T-helper 2 cell treated with Interferon-gamma antibody and Interleukin-4, amounts not matched to agents 5 μg/mL and 100 μg/mL, for 36 hours (primary cell): Measurements from ENCODE around the gene ADGRD1.
A peak's percentile ranks its signal among the peaks of the same experiment; 100 is the strongest.

Source experiments
- DNase-seq: peaks from one replicate; pipeline ENCODE4 v3.0.0; 2021; ENCODE audit warnings: low spot score
- H3K27ac Mint-ChIP-seq: one replicate; pipeline ENCODE4 v1.8.0; 2021; ENCODE audit warnings: mild to moderate bottlenecking, mixed read lengths
- H3K27me3 Mint-ChIP-seq: one replicate; pipeline ENCODE4 v1.8.0; 2021; ENCODE audit warnings: low read depth, mixed read lengths
- H3K36me3 Mint-ChIP-seq: one replicate; pipeline ENCODE4 v1.8.0; 2021; ENCODE audit warnings: low read depth, mixed read lengths
- H3K4me1 Mint-ChIP-seq: one replicate; pipeline ENCODE4 v1.8.0; 2021; ENCODE audit warnings: low read depth, mixed read lengths
- H3K4me3 Mint-ChIP-seq: one replicate; pipeline ENCODE4 v1.8.0; 2022; ENCODE audit warnings: mild to moderate bottlenecking, moderate library complexity, mixed read lengths
- H3K9me3 Mint-ChIP-seq: one replicate; pipeline ENCODE4 v1.8.0; 2021; ENCODE audit warnings: mixed read lengths

Gene ADGRD1

GRCh38 chr12:131041968-131042833 lies 88.5 kb downstream of the ADGRD1 start:
- no peak overlapping the region for H3K27ac Mint-ChIP-seq
- no peak for DNase-seq
- no peaks in the 10 kb centered on the region for H3K4me1 Mint-ChIP-seq
- no peaks in the 10 kb centered on the region for H3K36me3 Mint-ChIP-seq
- no peak overlapping the region for H3K4me3 Mint-ChIP-seq
- peaks cover 5% of the 10 kb centered on the region for H3K9me3 Mint-ChIP-seq
- H3K27me3 Mint-ChIP-seq: no peaks in the 10 kb centered on the region

- no peaks in the 10 kb centered on the region for H3K36me3 Mint-ChIP-seq
- H3K27me3 Mint-ChIP-seq: no peaks in the 10 kb centered on the region
- DNase-seq: no peak
- no peaks in the 10 kb centered on the region for H3K4me1 Mint-ChIP-seq
- H3K9me3 Mint-ChIP-seq: peaks cover 3% of the 10 kb centered on the region
- no peak overlapping the region for H3K4me3 Mint-ChIP-seq
- no peak overlapping the region for H3K27ac Mint-ChIP-seq
These were observed 89.1 kb downstream of the ADGRD1 start for GRCh38 chr12:131042834-131043245.

GRCh38 chr12:131043401-131043871 lies 89.7 kb downstream of the ADGRD1 start:
- Mint-ChIP-seq H3K4me3 (no peak overlapping the region), H3K4me1 (no peaks in the 10 kb centered on the region), H3K36me3 (no peaks in the 10 kb centered on the region), H3K27me3 (no peaks in the 10 kb centered on the region), H3K27ac (no peak overlapping the region), H3K9me3 (no peaks in the 10 kb centered on the region)
- no peak for DNase-seq

GRCh38 chr12:131044136-131044535 lies 90.4 kb downstream of the ADGRD1 start:
- Mint-ChIP-seq H3K4me3 (no peak overlapping the region), H3K27me3 (no peaks in the 10 kb centered on the region), H3K27ac (no peak overlapping the region), H3K9me3 (no peaks in the 10 kb centered on the region), H3K4me1 (no peaks in the 10 kb centered on the region), H3K36me3 (no peaks in the 10 kb centered on the region)
- DNase-seq: no peak

GRCh38 chr12:131044760-131045381 lies 91.2 kb downstream of the ADGRD1 start:
- Mint-ChIP-seq H3K9me3 (no peaks in the 10 kb centered on the region), H3K27ac (no peak overlapping the region), H3K27me3 (no peaks in the 10 kb centered on the region), H3K4me3 (no peak overlapping the region), H3K36me3 (no peaks in the 10 kb centered on the region), H3K4me1 (no peaks in the 10 kb centered on the region)
- no peak for DNase-seq

GRCh38 chr12:131045705-131046460 lies 92.2 kb downstream of the ADGRD1 start:
- Mint-ChIP-seq H3K36me3 (no peaks in the 10 kb centered on the region), H3K9me3 (no peaks in the 10 kb centered on the region), H3K27me3 (no peaks in the 10 kb centered on the region), H3K27ac (no peak overlapping the region), H3K4me3 (no peak overlapping the region), H3K4me1 (no peaks in the 10 kb centered on the region)
- DNase-seq: no peak

GRCh38 chr12:131046813-131047788 lies 93.4 kb downstream of the ADGRD1 start:
- DNase-seq: peak; percentile 7
- Mint-ChIP-seq H3K27ac (peak overlapping the region; percentile 49), H3K27me3 (no peaks in the 10 kb centered on the region), H3K4me1 (no peaks in the 10 kb centered on the region), H3K9me3 (no peaks in the 10 kb centered on the region), H3K36me3 (no peaks in the 10 kb centered on the region), H3K4me3 (no peak overlapping the region)

GRCh38 chr12:131047789-131048610 lies 94.3 kb downstream of the ADGRD1 start:
- H3K36me3 Mint-ChIP-seq: no peaks in the 10 kb centered on the region
- no peak overlapping the region for H3K27ac Mint-ChIP-seq
- no peak overlapping the region for H3K4me3 Mint-ChIP-seq
- no peak for DNase-seq
- no peaks in the 10 kb centered on the region for H3K9me3 Mint-ChIP-seq
- H3K27me3 Mint-ChIP-seq: no peaks in the 10 kb centered on the region
- no peaks in the 10 kb centered on the region for H3K4me1 Mint-ChIP-seq

GRCh38 chr12:131048611-131048990 lies 94.9 kb downstream of the ADGRD1 start:
- Mint-ChIP-seq H3K4me3 (no peak overlapping the region), H3K36me3 (no peaks in the 10 kb centered on the region), H3K9me3 (no peaks in the 10 kb centered on the region), H3K27ac (no peak overlapping the region), H3K27me3 (no peaks in the 10 kb centered on the region), H3K4me1 (no peaks in the 10 kb centered on the region)
- no peak for DNase-seq

GRCh38 chr12:131049002-131049401 lies 95.3 kb downstream of the ADGRD1 start:
- Mint-ChIP-seq H3K27me3 (no peaks in the 10 kb centered on the region), H3K36me3 (no peaks in the 10 kb centered on the region), H3K27ac (no peak overlapping the region), H3K9me3 (no peaks in the 10 kb centered on the region), H3K4me1 (no peaks in the 10 kb centered on the region), H3K4me3 (no peak overlapping the region)
- no peak for DNase-seq

- no peak overlapping the region for H3K27ac Mint-ChIP-seq
- no peak overlapping the region for H3K4me3 Mint-ChIP-seq
- no peaks in the 10 kb centered on the region for H3K36me3 Mint-ChIP-seq
These were observed 96.0 kb downstream of the ADGRD1 start for GRCh38 chr12:131049549-131050339.

More at GRCh38 chr12:131049549-131050339, 96.0 kb downstream of the ADGRD1 start:
- no peak for DNase-seq
- Mint-ChIP-seq H3K4me1 (no peaks in the 10 kb centered on the region), H3K9me3 (no peaks in the 10 kb centered on the region), H3K27me3 (peaks cover under 1% of the 10 kb centered on the region)
